WTC11 (cell line): ENCODE data around the gene EPB41L4B. TPM values are rescaled to one million over a fixed set of nuclear protein-coding genes. Genes with fewer than 3 reads are reported as not detected.

Source experiments
- ATAC-seq: fragments of 200-7000 bp; cut with Tn5 transposase; 2 replicates; pipeline ENCODE4 v1.10.0; 2021; ENCODE audit warnings: mild to moderate bottlenecking, moderate library complexity
- CTCF ChIA-PET: fragments of 300-600 bp; sonication (Branson Sonifier 250); formaldehyde crosslinking; loops from one replicate; lab custom pipeline; 2021; ENCODE audit warnings: antibody characterized with exemption; lab: Charles Lee
- POLR2A ChIA-PET: fragments of 350-600 bp; sonication (Branson Sonifier 250); formaldehyde crosslinking; loops from one replicate; lab custom pipeline; 2021; ENCODE audit warnings: antibody characterized with exemption; lab: Charles Lee
- DNase-seq: peaks from one replicate; pipeline ENCODE4 v3.0.0; 2021; ENCODE audit warnings: low spot score
- H3K27ac Mint-ChIP-seq: 2 replicates; pipeline ENCODE4 v1.8.0; 2021; ENCODE audit warnings: mixed read lengths
- H3K27me3 Mint-ChIP-seq: 2 replicates; pipeline ENCODE4 v1.8.0; 2021; ENCODE audit warnings: low read depth, mild to moderate bottlenecking, moderate library complexity, mixed read lengths
- H3K36me3 Mint-ChIP-seq: 2 replicates; pipeline ENCODE4 v1.8.0; 2021; ENCODE audit warnings: mixed read lengths
- H3K4me1 Mint-ChIP-seq: 2 replicates; pipeline ENCODE4 v1.8.0; 2022; ENCODE audit warnings: mixed read lengths
- H3K4me3 Mint-ChIP-seq: 2 replicates; pipeline ENCODE4 v1.8.0; 2021; ENCODE audit warnings: mild to moderate bottlenecking, moderate library complexity, mixed read lengths
- H3K9me3 Mint-ChIP-seq: 2 replicates; pipeline ENCODE4 v1.8.0; 2021; ENCODE audit warnings: mixed read lengths
- CBFB ChIP-seq: sonication (generic); formaldehyde crosslinking; IDR thresholded peaks from 2 replicates; pipeline ENCODE4 v1.8.1; 2022; ENCODE audit warnings: mild to moderate bottlenecking, low read depth, missing genetic modification reagents
- CREB1 ChIP-seq: sonication (generic); formaldehyde crosslinking; IDR thresholded peaks from 2 replicates; pipeline ENCODE4 v1.8.0; 2023; ENCODE audit warnings: mild to moderate bottlenecking, missing genetic modification reagents
- CREM ChIP-seq: sonication (generic); formaldehyde crosslinking; IDR thresholded peaks from 2 replicates; pipeline ENCODE4 v1.8.1; 2022; ENCODE audit warnings: mild to moderate bottlenecking, missing genetic modification reagents, moderate library complexity
- CTCF ChIP-seq: fragments of 200-600 bp; IDR thresholded peaks from 2 replicates; pipeline ENCODE4 v1.8.0; 2022; ENCODE audit warnings: antibody characterized with exemption
- ESRRA ChIP-seq: sonication (generic); formaldehyde crosslinking; IDR thresholded peaks from 2 replicates; pipeline ENCODE4 v1.8.1; 2022; ENCODE audit warnings: mild to moderate bottlenecking, missing genetic modification reagents, borderline replicate concordance
- FOXP4 ChIP-seq: sonication (generic); formaldehyde crosslinking; IDR thresholded peaks from 2 replicates; pipeline ENCODE4 v1.8.0; 2022; ENCODE audit warnings: mild to moderate bottlenecking, missing genetic modification reagents
- NFE2L1 ChIP-seq: sonication (generic); formaldehyde crosslinking; IDR thresholded peaks from 2 replicates; pipeline ENCODE4 v1.8.1; 2023; ENCODE audit warnings: missing genetic modification reagents
- NFYB ChIP-seq: sonication (generic); formaldehyde crosslinking; conservative IDR thresholded peaks from 2 replicates; pipeline ENCODE4 v1.8.0; 2022; ENCODE audit warnings: low read depth, missing genetic modification reagents
- NR3C1 ChIP-seq: sonication (generic); formaldehyde crosslinking; conservative IDR thresholded peaks from 2 replicates; pipeline ENCODE4 v1.8.1; 2023; ENCODE audit warnings: low read depth, mild to moderate bottlenecking, missing genetic modification reagents
- RORB ChIP-seq: fragments of 250-450 bp; sonication (Bioruptor Pico); IDR thresholded peaks from 2 replicates; pipeline ENCODE4 v1.9.0; 2021; ENCODE audit warnings: mild to moderate bottlenecking
- TEAD1 ChIP-seq: sonication (generic); formaldehyde crosslinking; IDR thresholded peaks from 2 replicates; pipeline ENCODE4 v1.8.0; 2022; ENCODE audit warnings: mild to moderate bottlenecking, missing genetic modification reagents
- ZBTB43 ChIP-seq: sonication (generic); formaldehyde crosslinking; IDR thresholded peaks from 2 replicates; pipeline ENCODE4 v1.8.1; 2023; ENCODE audit warnings: mild to moderate bottlenecking, missing genetic modification reagents
- ZNF121 ChIP-seq: sonication (generic); formaldehyde crosslinking; IDR thresholded peaks from 2 replicates; pipeline ENCODE4 v1.8.0; 2023; ENCODE audit warnings: missing genetic modification reagents
- ZNF138 ChIP-seq: sonication (generic); formaldehyde crosslinking; conservative IDR thresholded peaks from 2 replicates; pipeline ENCODE4 v1.8.1; 2022; ENCODE audit warnings: mild to moderate bottlenecking, moderate library complexity, missing genetic modification reagents
- ZNF416 ChIP-seq: fragments of 250-450 bp; sonication (Bioruptor Pico); IDR thresholded peaks from 2 replicates; pipeline ENCODE4 v1.9.0; 2021; ENCODE audit warnings: mild to moderate bottlenecking, inconsistent platforms
- total RNA-seq: library from RNA; stranded (reverse); gene quantifications from 3 replicates; pipeline ENCODE4 v1.2.3, GENCODE V29; 2021
- TF ChIP-seq, protein P1 (sequence below): sonication (generic); formaldehyde crosslinking; IDR thresholded peaks from 2 replicates; pipeline ENCODE4 v1.8.1; 2023; ENCODE audit warnings: mild to moderate bottlenecking, moderate library complexity, missing genetic modification reagents
- TF ChIP-seq, protein P2 (sequence below): sonication (generic); formaldehyde crosslinking; IDR thresholded peaks from 2 replicates; pipeline ENCODE4 v1.8.1; 2022; ENCODE audit warnings: mild to moderate bottlenecking, moderate library complexity, missing genetic modification reagents
- TF ChIP-seq, protein P3 (sequence below): fragments of 250-450 bp; sonication (Bioruptor Pico); IDR thresholded peaks from 2 replicates; pipeline ENCODE4 v1.8.0; 2021; ENCODE audit warnings: mild to moderate bottlenecking
- TF ChIP-seq, protein P4 (sequence below): sonication (generic); formaldehyde crosslinking; IDR thresholded peaks from 2 replicates; pipeline ENCODE4 v1.8.0; 2023; ENCODE audit warnings: missing genetic modification reagents

EPB41L4B gene
- total RNA-seq, 1 experiment from 2014 or later: 20.0 TPM

- TF ChIP-seq CREM (CRISPR knock-in tag): peak; percentile 84
- no peak for TF ChIP-seq NR3C1 (CRISPR knock-in tag)
- peak; percentile 30; the same call in 1 of the 2 replicates for TF ChIP-seq NFYB (CRISPR knock-in tag)
- TF ChIP-seq FOXP4 (CRISPR knock-in tag): peak; percentile 75; the same call in 1 of the 2 replicates
- peak; percentile 62; the same call in 1 of the 2 replicates for TF ChIP-seq ESRRA (CRISPR knock-in tag)
- TF ChIP-seq, protein P1, sequence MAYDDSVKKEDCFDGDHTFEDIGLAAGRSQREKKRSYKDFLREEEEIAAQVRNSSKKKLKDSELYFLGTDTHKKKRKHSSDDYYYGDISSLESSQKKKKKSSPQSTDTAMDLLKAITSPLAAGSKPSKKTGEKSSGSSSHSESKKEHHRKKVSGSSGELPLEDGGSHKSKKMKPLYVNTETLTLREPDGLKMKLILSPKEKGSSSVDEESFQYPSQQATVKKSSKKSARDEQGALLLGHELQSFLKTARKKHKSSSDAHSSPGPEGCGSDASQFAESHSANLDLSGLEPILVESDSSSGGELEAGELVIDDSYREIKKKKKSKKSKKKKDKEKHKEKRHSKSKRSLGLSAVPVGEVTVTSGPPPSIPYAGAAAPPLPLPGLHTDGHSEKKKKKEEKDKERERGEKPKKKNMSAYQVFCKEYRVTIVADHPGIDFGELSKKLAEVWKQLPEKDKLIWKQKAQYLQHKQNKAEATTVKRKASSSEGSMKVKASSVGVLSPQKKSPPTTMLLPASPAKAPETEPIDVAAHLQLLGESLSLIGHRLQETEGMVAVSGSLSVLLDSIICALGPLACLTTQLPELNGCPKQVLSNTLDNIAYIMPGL: peak; percentile 94
- peak; percentile 90 for TF ChIP-seq CTCF
- TF ChIP-seq, protein P2, sequence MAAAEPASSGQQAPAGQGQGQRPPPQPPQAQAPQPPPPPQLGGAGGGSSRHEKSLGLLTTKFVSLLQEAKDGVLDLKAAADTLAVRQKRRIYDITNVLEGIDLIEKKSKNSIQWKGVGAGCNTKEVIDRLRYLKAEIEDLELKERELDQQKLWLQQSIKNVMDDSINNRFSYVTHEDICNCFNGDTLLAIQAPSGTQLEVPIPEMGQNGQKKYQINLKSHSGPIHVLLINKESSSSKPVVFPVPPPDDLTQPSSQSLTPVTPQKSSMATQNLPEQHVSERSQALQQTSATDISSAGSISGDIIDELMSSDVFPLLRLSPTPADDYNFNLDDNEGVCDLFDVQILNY: peak; percentile 65; the same call in 1 of the 2 replicates
- TF ChIP-seq CREB1 (CRISPR knock-in tag): peak; percentile 75; the same call in 1 of the 2 replicates
- peak; percentile 87 for TF ChIP-seq TEAD1
- peak; percentile 100 for TF ChIP-seq ZBTB43 (CRISPR knock-in tag)
Observed at GRCh38 chr9:109320742-109321448, at the start of gene EPB41L4B (continued).

DNA sequence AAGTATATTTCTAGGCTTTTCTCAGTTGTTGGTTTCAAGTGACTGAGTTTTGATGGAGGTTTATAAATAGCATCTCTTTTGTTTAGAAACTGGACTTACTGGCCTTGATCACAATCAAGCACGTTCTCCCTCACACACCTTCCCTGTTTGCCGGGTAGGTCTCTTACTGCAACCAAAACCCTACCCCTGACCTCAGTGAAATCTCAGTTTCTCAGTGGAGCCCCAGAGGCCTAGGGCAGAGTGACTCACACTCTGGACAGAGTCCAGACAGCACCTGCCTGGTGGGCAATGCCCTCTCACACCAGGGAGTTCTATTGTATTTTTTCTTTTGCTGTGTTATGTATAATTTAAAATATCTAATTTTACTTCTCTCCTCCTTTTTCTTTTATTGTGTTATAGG, 48.4 kb upstream of the EPB41L4B start:
- Mint-ChIP-seq H3K36me3 (peaks cover 3% of the 10 kb centered on the region; the same call in 1 of the 2 replicates), H3K4me1 (no peaks in the 10 kb centered on the region), H3K4me3 (no peak overlapping the region), H3K27me3 (no peaks in the 10 kb centered on the region), H3K9me3 (peaks cover 27% of the 10 kb centered on the region)
- DNase-seq (no peak), ATAC-seq (no peak)
- ChIA-PET CTCF (no interaction called here), POLR2A (no interaction called here)
- TF ChIP-seq CBFB (CRISPR knock-in tag) (no peak), ZNF416 (CRISPR knock-in tag) (no peak), ZNF121 (no peak), NFE2L1 (CRISPR knock-in tag) (no peak), ZNF138 (no peak), RORB (CRISPR knock-in tag) (no peak)
- TF ChIP-seq, protein P3, sequence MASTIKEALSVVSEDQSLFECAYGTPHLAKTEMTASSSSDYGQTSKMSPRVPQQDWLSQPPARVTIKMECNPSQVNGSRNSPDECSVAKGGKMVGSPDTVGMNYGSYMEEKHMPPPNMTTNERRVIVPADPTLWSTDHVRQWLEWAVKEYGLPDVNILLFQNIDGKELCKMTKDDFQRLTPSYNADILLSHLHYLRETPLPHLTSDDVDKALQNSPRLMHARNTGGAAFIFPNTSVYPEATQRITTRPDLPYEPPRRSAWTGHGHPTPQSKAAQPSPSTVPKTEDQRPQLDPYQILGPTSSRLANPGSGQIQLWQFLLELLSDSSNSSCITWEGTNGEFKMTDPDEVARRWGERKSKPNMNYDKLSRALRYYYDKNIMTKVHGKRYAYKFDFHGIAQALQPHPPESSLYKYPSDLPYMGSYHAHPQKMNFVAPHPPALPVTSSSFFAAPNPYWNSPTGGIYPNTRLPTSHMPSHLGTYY (CRISPR knock-in tag): no peak
- TF ChIP-seq, protein P4, sequence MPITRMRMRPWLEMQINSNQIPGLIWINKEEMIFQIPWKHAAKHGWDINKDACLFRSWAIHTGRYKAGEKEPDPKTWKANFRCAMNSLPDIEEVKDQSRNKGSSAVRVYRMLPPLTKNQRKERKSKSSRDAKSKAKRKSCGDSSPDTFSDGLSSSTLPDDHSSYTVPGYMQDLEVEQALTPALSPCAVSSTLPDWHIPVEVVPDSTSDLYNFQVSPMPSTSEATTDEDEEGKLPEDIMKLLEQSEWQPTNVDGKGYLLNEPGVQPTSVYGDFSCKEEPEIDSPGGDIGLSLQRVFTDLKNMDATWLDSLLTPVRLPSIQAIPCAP (CRISPR knock-in tag): no peak
- TF ChIP-seq, all 79 proteins: peak for 0
- no peak overlapping the region for H3K27ac Mint-ChIP-seq
